ENCODE results near the gene SH3BGRL2.
A peak's percentile ranks its signal among the peaks of the same experiment; 100 is the strongest.

Gene SH3BGRL2

GRCh38 chr6:79708095-79708791, 77.1 kb downstream of the SH3BGRL2 start:
- H3K4me3 ChIP-seq (ENCODE audit: low read depth, low read length): no peak overlapping the region
- DNase-seq (ENCODE audit: low read depth, low spot score): no peak
- CTCF ChIA-PET: no interaction called here
- POLR2A ChIA-PET: no interaction called here
- TF ChIP-seq CTCF (IDR thresholded peaks at IDR 0.05; ENCODE audit: insufficient read depth, low read length, missing control alignments): no peak

GRCh38 chr6:79710127-79710526, 79.0 kb downstream of the SH3BGRL2 start:
- CTCF ChIA-PET: no interaction called here
- no peak for DNase-seq (ENCODE audit: low read depth, low spot score)
- TF ChIP-seq CTCF (IDR thresholded peaks at IDR 0.05; ENCODE audit: insufficient read depth, low read length, missing control alignments): no peak
- no peak overlapping the region for H3K4me3 ChIP-seq (ENCODE audit: low read depth, low read length)
- POLR2A ChIA-PET: no interaction called here

- no peak for TF ChIP-seq CTCF (IDR thresholded peaks at IDR 0.05; ENCODE audit: insufficient read depth, low read length, missing control alignments)
- POLR2A ChIA-PET: no interaction called here
- CTCF ChIA-PET: no interaction called here
- DNase-seq (ENCODE audit: low read depth, low spot score): no peak
- no peak overlapping the region for H3K4me3 ChIP-seq (ENCODE audit: low read depth, low read length)
These were observed 80.0 kb downstream of the SH3BGRL2 start for GRCh38 chr6:79711167-79711566.

- ChIA-PET POLR2A (no interaction called here), CTCF (interaction anchor here (1.1 kb wide), 1 partner anchor 70 kb away, joined by 3 read pairs; no protein-coding TSS in a partner anchor)
These were observed 81.0 kb downstream of the SH3BGRL2 start for GRCh38 chr6:79712144-79712543.

GRCh38 chr6:79712616-79713135, 81.5 kb downstream of the SH3BGRL2 start:
- no peak for TF ChIP-seq CTCF (IDR thresholded peaks at IDR 0.05; ENCODE audit: insufficient read depth, low read length, missing control alignments)
- ChIA-PET CTCF (interaction anchor here (1.1 kb wide), 1 partner anchor 70 kb away, joined by 3 read pairs; no protein-coding TSS in a partner anchor), POLR2A (no interaction called here)

More at GRCh38 chr6:79712144-79712543, 81.0 kb downstream of the SH3BGRL2 start:
- no peak overlapping the region for H3K4me3 ChIP-seq (ENCODE audit: low read depth, low read length)
- no peak for TF ChIP-seq CTCF (IDR thresholded peaks at IDR 0.05; ENCODE audit: insufficient read depth, low read length, missing control alignments)
- DNase-seq (ENCODE audit: low read depth, low spot score): no peak

GRCh38 chr6:79713701-79714322, 82.7 kb downstream of the SH3BGRL2 start:
- ChIA-PET CTCF (interaction anchor here (1.1 to 1.7 kb wide), 2 partner anchors 11 to 728 kb away, joined by 3 to 7 read pairs; no protein-coding TSS in a partner anchor), POLR2A (no interaction called here)
- no peak for DNase-seq (ENCODE audit: low read depth, low spot score)
- no peak overlapping the region for H3K4me3 ChIP-seq (ENCODE audit: low read depth, low read length)
- TF ChIP-seq CTCF (IDR thresholded peaks at IDR 0.05; ENCODE audit: insufficient read depth, low read length, missing control alignments): peak; percentile 36

More at GRCh38 chr6:79712616-79713135, 81.5 kb downstream of the SH3BGRL2 start:
- H3K4me3 ChIP-seq (ENCODE audit: low read depth, low read length): no peak overlapping the region
- DNase-seq (ENCODE audit: low read depth, low spot score): no peak
